GM12801 (cell line): ENCODE data around the gene NUP210.

ENCODE experiments used
- CTCF ChIP-seq: IDR thresholded peaks from one replicate; pipeline ENCODE4 v1.5.1; 2011; ENCODE audit warnings: control low read depth; ENCODE audit not compliant: insufficient read length; ENCODE audit errors: extremely low read depth

The NUP210 gene

GRCh38 chr3:13353506-13353905, 66.6 kb downstream of the NUP210 start:
- TF ChIP-seq CTCF: no peak

- TF ChIP-seq CTCF: no peak
Observed at GRCh38 chr3:13352621-13353131, 67.4 kb downstream of the NUP210 start.

GRCh38 chr3:13349823-13350222, 70.3 kb downstream of the NUP210 start:
- TF ChIP-seq CTCF: no peak

- no peak for TF ChIP-seq CTCF
Observed at GRCh38 chr3:13348661-13349396, 71.3 kb downstream of the NUP210 start.

GRCh38 chr3:13348100-13348499, 72.0 kb downstream of the NUP210 start:
- TF ChIP-seq CTCF: no peak

- TF ChIP-seq CTCF: no peak
Observed at GRCh38 chr3:13347390-13347950, 72.7 kb downstream of the NUP210 start.

GRCh38 chr3:13346481-13347389, 73.4 kb downstream of the NUP210 start:
- no peak for TF ChIP-seq CTCF
